Limb (tissue), 2 donors: ENCODE measurements around the gene PSG7.
"Not testable (repeated sequence)": the region's sequence is repeated elsewhere in the genome, so short reads cannot be mapped to it uniquely, and the experiment has no call there.

ENCODE experiments used
- DNase-seq, 2 donors: peaks; one replicate each; pipeline ENCODE4 v3.0.0-alpha.2; 2016; ENCODE audit errors: extremely low spot score in 2 of 2

Gene PSG7

GRCh38 chr19:42916931-42917330 is 20.1 kb downstream of the PSG7 start:
- not testable (repeated sequence) for DNase-seq

- not testable (repeated sequence) for DNase-seq
Observed at GRCh38 chr19:42913516-42913915, 23.5 kb downstream of the PSG7 start.

GRCh38 chr19:42912941-42913340 is 24.1 kb downstream of the PSG7 start:
- DNase-seq = not testable (repeated sequence)

- DNase-seq = not testable (repeated sequence)
Observed at GRCh38 chr19:42911731-42912130, 25.3 kb downstream of the PSG7 start.

- not testable (repeated sequence) for DNase-seq
Observed at GRCh38 chr19:42906162-42906561, 30.8 kb downstream of the PSG7 start.

- not testable (repeated sequence) for DNase-seq
Observed at GRCh38 chr19:42900561-42900960, 36.4 kb downstream of the PSG7 start.

- DNase-seq = not testable (repeated sequence)
Observed at GRCh38 chr19:42899674-42900073, 37.3 kb downstream of the PSG7 start.

GRCh38 chr19:42899110-42899509 is 37.9 kb downstream of the PSG7 start:
- DNase-seq = not testable (repeated sequence)

GRCh38 chr19:42898656-42899055 is 38.4 kb downstream of the PSG7 start:
- not testable (repeated sequence) for DNase-seq

- not testable (repeated sequence) for DNase-seq
Observed at GRCh38 chr19:42897729-42898128, 39.3 kb downstream of the PSG7 start.

GRCh38 chr19:42890446-42890845 is 46.6 kb downstream of the PSG7 start:
- not testable (repeated sequence) for DNase-seq

- DNase-seq = not testable (repeated sequence)
Observed at GRCh38 chr19:42887876-42888445, 49.0 kb downstream of the PSG7 start.

- DNase-seq = not testable (repeated sequence)
Observed at GRCh38 chr19:42882730-42883129, 54.3 kb downstream of the PSG7 start.

- not testable (repeated sequence) for DNase-seq
Observed at GRCh38 chr19:42882010-42882409, 55.0 kb downstream of the PSG7 start.

- DNase-seq = not testable (repeated sequence)
Observed at GRCh38 chr19:42881279-42881678, 55.7 kb downstream of the PSG7 start.

GRCh38 chr19:42880621-42881020 is 56.4 kb downstream of the PSG7 start:
- DNase-seq = not testable (repeated sequence)

- no peak for DNase-seq
Observed at GRCh38 chr19:42879613-42880012, 57.4 kb downstream of the PSG7 start, which contains the start of gene PSG1. Gene PSG1, minus strand, starts transcription at chr19:42879713. Its CDS starts 132 bp downstream, at chr19:42879581.

- not testable (repeated sequence) for DNase-seq
Observed at GRCh38 chr19:42876596-42876995, 60.4 kb downstream of the PSG7 start.

- not testable (repeated sequence) for DNase-seq
Observed at GRCh38 chr19:42875881-42876280, 61.1 kb downstream of the PSG7 start.

- not testable (repeated sequence) for DNase-seq
Observed at GRCh38 chr19:42874901-42875813, 61.9 kb downstream of the PSG7 start.

GRCh38 chr19:42874136-42874535 is 62.9 kb downstream of the PSG7 start:
- DNase-seq = not testable (repeated sequence)
